Tongue (tissue), 2 donors: Measurements from ENCODE around the gene KLF2. TPM values are rescaled to one million over a fixed set of nuclear protein-coding genes. Genes with fewer than 3 reads are reported as not detected.

Experiments used
- DNase-seq: peaks from one replicate; pipeline ENCODE4 v3.0.0-alpha.2; 2015
- total RNA-seq: library from RNA; depleted of rRNA; stranded (reverse); fragments of >200 nt; gene quantifications from one replicate; pipeline ENCODE4 v1.2.3, GENCODE V29; 2014

KLF2 gene
- total RNA-seq, 1 donor from 2014 or later: 14.2 TPM

GRCh38 chr19:16308081-16308480 lies 16.5 kb upstream of the KLF2 start:
- DNase-seq: no peak

GRCh38 chr19:16309643-16310042 lies 15.0 kb upstream of the KLF2 start:
- DNase-seq: no peak

GRCh38 chr19:16315825-16316505 lies 8.7 kb upstream of the KLF2 start:
- peak; percentile 97 for DNase-seq

GRCh38 chr19:16316506-16316882 lies 8.1 kb upstream of the KLF2 start:
- no peak for DNase-seq

- peak; percentile 38 for DNase-seq
These were observed 5.1 kb upstream of the KLF2 start for GRCh38 chr19:16319481-16319880.

- DNase-seq: no peak
These were observed 3.6 kb upstream of the KLF2 start for GRCh38 chr19:16320987-16321386.

GRCh38 chr19:16325161-16325527 lies 518 bp downstream of the KLF2 start:
- no peak for DNase-seq

- peak; percentile 86 for DNase-seq
These were observed 1.2 kb downstream of the KLF2 start for GRCh38 chr19:16325641-16326400.

GRCh38 chr19:16326401-16327168 lies 2.0 kb downstream of the KLF2 start:
- no peak for DNase-seq

- DNase-seq: no peak
These were observed 2.5 kb downstream of the KLF2 start for GRCh38 chr19:16327169-16327475.

GRCh38 chr19:16327501-16327900 lies 2.9 kb downstream of the KLF2 start:
- no peak for DNase-seq

- DNase-seq: peak; percentile 77
These were observed 3.5 kb downstream of the KLF2 start for GRCh38 chr19:16327911-16328823.

GRCh38 chr19:16328824-16329482 lies 4.3 kb downstream of the KLF2 start:
- DNase-seq: no peak

- DNase-seq: no peak
These were observed 5.8 kb downstream of the KLF2 start for GRCh38 chr19:16330368-16330801.

- no peak for DNase-seq
These were observed 6.4 kb downstream of the KLF2 start for GRCh38 chr19:16330806-16331690.

- no peak for DNase-seq
These were observed 8.5 kb downstream of the KLF2 start for GRCh38 chr19:16333001-16333586.

GRCh38 chr19:16334411-16334810 lies 9.8 kb downstream of the KLF2 start:
- no peak for DNase-seq

- DNase-seq: no peak
These were observed 10.6 kb downstream of the KLF2 start for GRCh38 chr19:16335226-16335625.

GRCh38 chr19:16336571-16336970 lies 11.9 kb downstream of the KLF2 start:
- no peak for DNase-seq

- no peak for DNase-seq
These were observed 13.3 kb downstream of the KLF2 start for GRCh38 chr19:16337809-16338469.
